Kidney (tissue), 14 donors: Measurements from ENCODE around the gene U2AF2. TPM values are rescaled to one million over a fixed set of nuclear protein-coding genes. Genes with fewer than 3 reads are reported as not detected.

ENCODE experiments used
- DNase-seq, 5 donors: peaks; one replicate each; pipeline ENCODE4 v3.0.0-alpha.2; 2013 to 2020
- FAIRE-seq: peaks from 2 replicates; lab custom pipeline; 2012; peaks lifted over from hg19 to GRCh38; lab: Jason Lieb, UNC
- H3K27ac ChIP-seq, 2 donors: one replicate each; pipeline ENCODE4 v1.7.0; 2013; ENCODE audit warnings: low read depth in 2 of 2, low read length in 2 of 2, inconsistent platforms in 1 of 2
- H3K27me3 ChIP-seq: one replicate; pipeline ENCODE4 v1.7.1; 2013; ENCODE audit warnings: low read length, inconsistent platforms; ENCODE audit not compliant: control insufficient read depth, insufficient read depth
- H3K36me3 ChIP-seq, 3 donors: one replicate each; pipeline versions ENCODE4 v1.7.0 to v1.7.1; 2013; ENCODE audit warnings: low read length in 3 of 3, control low read depth in 1 of 3, inconsistent platforms in 1 of 3; ENCODE audit not compliant: insufficient read depth in 3 of 3, control insufficient read depth in 2 of 3
- H3K4me1 ChIP-seq, 3 donors: one replicate each; pipeline versions ENCODE4 v1.7.0 to v1.7.1; 2013; ENCODE audit warnings: low read length in 3 of 3, inconsistent platforms in 1 of 3, low read depth in 1 of 3; ENCODE audit not compliant: control insufficient read depth in 2 of 3, insufficient read depth in 2 of 3
- H3K4me3 ChIP-seq, 3 donors: one replicate each; pipeline versions ENCODE4 v1.7.0 to v1.8.1; 2013; ENCODE audit warnings: low read length in 3 of 3, control low read depth in 1 of 3, inconsistent platforms in 1 of 3
- H3K9ac ChIP-seq, 3 donors: one replicate each; pipeline versions ENCODE4 v1.7.0 to v1.7.1; 2013; ENCODE audit warnings: low read length in 3 of 3, control low read depth in 1 of 3, inconsistent platforms in 1 of 3
- H3K9me3 ChIP-seq, 3 donors: one replicate each; pipeline versions ENCODE4 v1.7.0 to v1.7.1; 2013; ENCODE audit warnings: low read length in 3 of 3, control low read depth in 1 of 3, inconsistent platforms in 1 of 3; ENCODE audit not compliant: control insufficient read depth in 2 of 3, insufficient read depth in 1 of 3
- CTCF ChIP-seq: IDR thresholded peaks from 3 replicates; pipeline ENCODE4 v1.5.1; 2012; ENCODE audit warnings: mild to moderate bottlenecking, moderate library complexity, borderline replicate concordance; ENCODE audit not compliant: insufficient read depth; ENCODE audit errors: extremely low read depth
- intact Hi-C: fragments of 100-400 bp; cut with DNase I; formaldehyde crosslinking; loops from one replicate; pipeline ENCODE4 v1.11.1; 2022
- polyA plus RNA-seq: library from polyadenylated mRNA; stranded (reverse); fragments of 350-450 nt; fragmentation: Illumina TruSeq; extraction: RNeasy Lipid Tissue Mini Kit (QIAGEN cat#74804); gene quantifications from one replicate; pipeline ENCODE4 v1.2.3, GENCODE V29; 2014; ENCODE audit warnings: low read depth, low replicate concordance; ENCODE audit not compliant: insufficient read depth
- total RNA-seq: library from RNA; stranded (reverse); fragmentation: NEBNext Ultra II Directional; extraction: Animal tissue kit (Norgen Biotek cat#: 25700); gene quantifications from one replicate; pipeline ENCODE4 v1.2.1, GENCODE V29; 2021
- donor health status: control.
- donor health status: control.
- donor health status: control.
- donor health status: control.
- donor health status: control.
- donor health status: DM: yes; HTN: yes; CAD: no.
- donor health status: Normal renal cell carcinoma (clear cell type).

U2AF2 gene
- total and polyA plus RNA-seq, 2 donors from 2014 or later, result 54.8 to 161 TPM

GRCh38 chr19:55637534-55637933, 17.3 kb upstream of the U2AF2 start:
- no peak for TF ChIP-seq CTCF
- peak in 2 of 5 donors; percentile 45 to 79 for DNase-seq
- Histone ChIP-seq H3K4me3 (no peak overlapping the region), H3K4me1 (peaks cover 3 to 35% (median 7%) of the 10 kb centered on the region in 3 donors), H3K36me3 (no peaks in the 10 kb centered on the region), H3K27me3 (no peaks in the 10 kb centered on the region), H3K9ac (no peak overlapping the region), H3K27ac (no peak overlapping the region), H3K9me3 (no peaks in the 10 kb centered on the region)
- intact Hi-C loops, result no loop called here
- no peak for FAIRE-seq

GRCh38 chr19:55638864-55639359, 15.9 kb upstream of the U2AF2 start:
- TF ChIP-seq CTCF, result peak; percentile 6
- Histone ChIP-seq H3K36me3 (no peaks in the 10 kb centered on the region), H3K9ac (peak overlapping the region in 1 of 3 donors; percentile 19), H3K4me3 (no peak overlapping the region), H3K9me3 (no peaks in the 10 kb centered on the region), H3K27ac (no peak overlapping the region), H3K4me1 (peaks cover 3 to 44% (median 11%) of the 10 kb centered on the region in 3 donors), H3K27me3 (no peaks in the 10 kb centered on the region)
- DNase-seq (peak in 3 of 5 donors; percentile 45 to 62 (median 46)), FAIRE-seq (no peak)
- intact Hi-C loops, result no loop called here

GRCh38 chr19:55640043-55640576, 14.7 kb upstream of the U2AF2 start:
- H3K27ac ChIP-seq, result peak overlapping the region; percentile 77 to 89
- no peaks in the 10 kb centered on the region for H3K27me3 ChIP-seq
- no peak for FAIRE-seq
- peak overlapping the region; percentile 17 to 55 (median 30) for H3K9ac ChIP-seq
- intact Hi-C loops, result no loop called here
- H3K4me3 ChIP-seq, result peak overlapping the region; percentile 49 to 79 (median 60)
- H3K36me3 ChIP-seq, result no peaks in the 10 kb centered on the region
- H3K4me1 ChIP-seq, result peaks cover 3 to 50% (median 11%) of the 10 kb centered on the region in 3 donors
- peak; percentile 75 to 93 (median 85) for DNase-seq
- TF ChIP-seq CTCF, result peak; percentile 52
- H3K9me3 ChIP-seq, result no peaks in the 10 kb centered on the region
